GM18499 (cell line): ENCODE measurements around the gene KRT6B.
"Not testable (repeated sequence)": the region's sequence is repeated elsewhere in the genome, so short reads cannot be mapped to it uniquely, and the experiment has no call there.

Experiments used
- ATAC-seq: cut with Tn5 transposase; IDR thresholded peaks from one replicate; pipeline ENCODE4 v1.9.1; 2021; ENCODE audit warnings: moderate number of reproducible peaks; ENCODE audit not compliant: insufficient read depth, unreplicated experiment

KRT6B gene

DNA sequence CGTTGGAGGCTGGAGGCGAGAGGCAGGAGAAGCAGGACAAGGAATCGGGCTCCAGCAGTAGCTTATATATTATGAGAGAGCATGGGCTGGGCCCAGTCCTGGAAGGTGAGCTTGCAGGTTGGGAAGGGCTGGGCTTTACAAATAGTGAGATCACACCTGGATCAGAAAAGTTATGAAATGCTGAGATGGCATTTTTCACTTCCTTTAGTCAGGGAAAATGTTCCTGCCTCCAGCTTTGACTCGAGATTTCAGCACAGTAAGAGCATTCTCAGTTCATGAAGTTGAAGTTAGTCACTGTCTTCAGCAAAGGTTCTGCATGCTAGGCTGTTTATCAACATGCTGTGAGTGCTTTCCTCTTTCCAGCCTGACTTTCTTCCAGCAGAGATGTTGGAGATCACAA, 21.8 kb upstream of the KRT6B start, which contains the start of gene KRT6C:
KRT6C (minus strand) TSS at position 38 of the 400 bp plus-strand sequence. CDS start 68 bp downstream, outside the sequence.
- ATAC-seq, result no peak

DNA sequence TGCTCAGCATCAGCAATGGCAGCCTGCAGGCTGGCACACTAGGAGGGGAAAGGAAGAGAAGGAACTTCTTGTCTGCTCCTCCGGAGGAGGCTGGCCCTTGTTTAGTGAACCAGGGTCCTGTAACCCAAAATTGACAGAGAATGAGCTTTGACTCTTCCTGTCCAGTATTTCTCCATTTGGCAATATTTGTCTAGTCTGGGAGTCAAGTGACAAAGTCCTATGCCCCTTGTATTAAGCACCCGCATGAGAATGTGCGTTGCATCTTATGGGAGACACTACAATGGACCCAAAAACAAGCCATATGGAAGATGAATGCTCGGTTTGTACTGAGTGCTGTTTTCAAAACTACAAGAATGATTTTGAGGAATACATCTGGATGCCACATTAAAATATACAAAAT, 17.9 kb upstream of the KRT6B start:
- no peak for ATAC-seq

GRCh38 chr12:52464897-52465296, 13.0 kb upstream of the KRT6B start:
- ATAC-seq, result no peak

- no peak for ATAC-seq
Measured at GRCh38 chr12:52461693-52462092, 9.7 kb upstream of the KRT6B start.

DNA sequence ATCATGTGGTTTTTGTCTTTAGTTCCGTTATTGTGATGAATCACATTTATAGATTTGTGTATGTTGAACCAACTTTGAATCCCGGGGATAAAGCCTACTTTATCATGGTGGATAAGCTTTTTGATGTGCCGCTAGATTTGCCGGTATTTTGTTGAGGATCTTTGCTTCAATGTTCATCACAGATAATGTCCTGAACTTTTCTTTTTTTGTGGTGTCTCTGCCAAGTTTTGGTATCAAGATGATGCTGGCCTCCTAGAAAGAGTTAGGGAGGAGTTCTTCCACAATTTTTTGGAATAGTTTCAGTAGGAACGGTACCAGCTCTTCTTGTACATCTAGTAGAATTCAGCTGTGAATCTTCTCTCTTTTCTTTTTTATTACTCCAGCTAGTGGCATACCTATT, 6.9 kb upstream of the KRT6B start:
- no peak for ATAC-seq

DNA sequence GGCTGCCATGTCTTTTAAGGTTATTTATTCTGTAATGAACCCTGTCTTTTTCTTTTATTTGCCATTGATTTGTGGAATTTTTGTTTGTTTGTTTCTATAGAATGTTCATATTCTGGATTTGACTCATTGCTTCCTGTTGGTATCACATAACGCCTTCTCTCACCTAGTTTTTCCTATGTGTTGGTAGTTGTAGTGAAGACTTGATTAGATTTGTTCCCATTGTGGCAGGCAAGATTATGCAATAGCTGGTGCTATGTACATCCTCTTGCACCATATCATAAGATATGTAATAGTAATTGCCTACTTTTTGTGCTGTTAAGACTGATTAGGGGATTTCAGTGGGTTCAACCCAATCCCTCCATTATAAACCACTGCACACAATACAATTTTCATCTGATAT, 3.9 kb upstream of the KRT6B start:
- ATAC-seq, result no peak

GRCh38 chr12:52454411-52455201, 2.7 kb upstream of the KRT6B start:
- no peak for ATAC-seq

GRCh38 chr12:52448228-52448627, 3.7 kb downstream of the KRT6B start:
- ATAC-seq, result no peak

GRCh38 chr12:52447196-52447595, 4.8 kb downstream of the KRT6B start:
- not testable (repeated sequence) for ATAC-seq

DNA sequence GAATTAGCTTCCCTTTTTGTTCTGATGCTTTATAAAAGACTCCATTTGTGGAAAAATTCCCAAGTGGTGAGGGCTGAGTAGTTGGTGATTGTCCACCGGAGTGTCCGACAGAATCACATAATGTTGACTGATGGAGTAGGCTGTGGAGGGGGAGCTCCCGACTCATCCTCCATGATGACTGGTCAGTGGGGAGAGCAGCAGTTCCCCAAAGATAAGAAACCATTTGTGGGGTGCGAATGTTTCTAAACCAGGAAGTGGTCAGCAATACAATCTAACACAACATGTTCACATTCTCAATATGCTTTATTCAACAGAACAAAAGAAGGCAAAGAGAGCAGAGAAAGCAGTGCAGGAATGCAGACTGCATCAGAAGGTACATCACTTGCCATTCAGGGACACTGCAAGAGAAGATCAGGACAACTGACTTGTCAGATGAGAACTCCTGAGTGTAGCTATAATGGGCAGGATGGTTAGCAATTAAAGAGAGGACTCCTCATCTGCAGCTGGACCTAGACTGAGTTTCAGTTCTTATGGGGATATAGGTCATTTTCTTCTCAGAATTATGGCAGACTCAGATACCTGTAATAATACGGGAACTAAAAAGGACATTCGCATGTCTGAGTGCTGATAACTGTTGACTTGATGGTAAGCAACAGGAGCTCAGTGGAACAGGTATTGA, 5.4 kb downstream of the KRT6B start:
- no peak for ATAC-seq

DNA sequence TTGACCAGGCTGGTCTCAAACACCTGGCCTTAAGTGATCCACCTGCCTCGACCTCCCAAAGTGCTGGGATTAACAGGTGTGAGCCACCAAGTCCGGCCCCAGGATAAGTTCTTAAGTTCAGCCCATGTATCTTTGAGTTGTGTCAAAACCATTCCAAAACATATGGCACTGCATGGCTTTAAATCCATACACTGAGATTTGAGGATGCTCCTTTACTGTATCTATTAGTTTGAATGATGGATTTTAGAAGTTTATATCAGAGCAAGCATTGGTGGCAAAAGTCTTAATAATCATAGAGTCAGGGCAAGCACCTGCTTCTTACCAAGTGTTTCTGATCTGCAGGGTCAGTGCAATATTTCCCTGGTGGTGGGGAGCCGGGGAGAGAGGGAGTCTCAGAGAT, 6.1 kb downstream of the KRT6B start:
- no peak for ATAC-seq

GRCh38 chr12:52444647-52445595, 7.0 kb downstream of the KRT6B start:
- no peak for ATAC-seq

DNA sequence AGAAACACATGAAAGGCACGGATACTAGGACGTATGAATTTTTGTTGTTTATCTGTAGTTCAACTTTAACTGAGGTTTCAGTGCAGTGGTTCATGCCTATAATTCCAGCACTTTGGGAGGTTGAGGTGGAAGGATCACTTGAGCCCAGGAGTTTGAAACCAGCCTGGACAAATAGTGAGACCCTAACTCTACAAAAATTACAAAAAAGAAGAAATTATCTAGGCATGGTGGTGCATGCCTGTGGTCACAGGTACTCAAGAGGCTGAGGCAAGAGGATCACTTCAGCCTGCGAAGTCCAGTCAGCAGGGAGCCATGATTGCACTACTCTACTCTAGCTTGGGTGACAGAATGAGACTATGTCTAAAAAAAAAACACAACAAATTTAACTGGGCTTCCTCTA, 8.0 kb downstream of the KRT6B start:
- no peak for ATAC-seq

- ATAC-seq, result no peak
Measured at GRCh38 chr12:52442600-52443061, 9.3 kb downstream of the KRT6B start.

DNA sequence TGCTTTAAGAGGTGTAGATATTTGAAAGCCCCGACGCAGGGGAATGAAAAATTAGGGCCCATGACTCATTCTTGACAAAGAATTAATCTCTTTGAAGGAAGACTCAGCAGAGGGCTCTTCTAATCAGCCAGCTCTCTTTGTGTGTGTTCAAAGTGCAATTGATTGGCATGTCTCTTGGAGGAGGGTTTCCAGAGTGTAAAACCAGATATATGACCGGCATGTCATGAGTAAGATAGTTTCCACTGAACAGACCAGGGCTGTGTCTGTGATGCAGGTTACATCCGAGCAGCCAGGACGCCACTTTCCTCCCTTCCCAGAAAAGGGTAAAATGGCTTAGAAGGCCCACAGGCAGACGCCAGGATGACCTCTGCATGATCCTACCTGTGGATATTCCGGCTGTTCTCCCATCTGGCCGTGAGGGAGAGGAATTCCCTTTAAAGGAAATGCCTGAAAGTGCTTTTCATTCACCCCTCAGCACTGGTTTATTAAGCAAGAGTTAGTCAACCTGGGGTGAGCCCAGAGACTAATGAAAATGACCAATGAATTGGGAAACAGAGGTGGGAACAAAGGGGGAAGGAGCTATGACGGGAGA, 10.5 kb downstream of the KRT6B start:
- ATAC-seq, result no peak

- ATAC-seq, result no peak
Measured at GRCh38 chr12:52440821-52441319, 11.1 kb downstream of the KRT6B start.

DNA sequence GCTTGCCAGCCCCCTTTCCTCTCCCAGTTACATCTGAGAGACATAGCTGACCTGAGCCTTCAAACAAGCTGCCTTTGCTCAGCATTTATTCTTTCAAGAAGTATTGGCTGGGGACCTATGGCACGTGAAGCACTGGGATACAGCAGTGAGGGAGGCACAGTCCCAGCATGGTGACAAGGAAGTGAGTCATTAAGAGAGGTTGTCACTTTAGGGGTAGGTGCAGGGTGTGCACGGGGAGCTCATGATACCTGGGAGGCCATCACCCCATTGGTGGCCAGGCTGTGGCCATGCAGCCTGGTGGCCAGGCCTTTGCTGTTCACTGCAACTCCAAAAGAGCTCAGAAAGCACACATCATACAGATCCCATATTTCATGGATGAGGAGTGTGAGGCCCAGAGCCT, 12.1 kb downstream of the KRT6B start:
- no peak for ATAC-seq

DNA sequence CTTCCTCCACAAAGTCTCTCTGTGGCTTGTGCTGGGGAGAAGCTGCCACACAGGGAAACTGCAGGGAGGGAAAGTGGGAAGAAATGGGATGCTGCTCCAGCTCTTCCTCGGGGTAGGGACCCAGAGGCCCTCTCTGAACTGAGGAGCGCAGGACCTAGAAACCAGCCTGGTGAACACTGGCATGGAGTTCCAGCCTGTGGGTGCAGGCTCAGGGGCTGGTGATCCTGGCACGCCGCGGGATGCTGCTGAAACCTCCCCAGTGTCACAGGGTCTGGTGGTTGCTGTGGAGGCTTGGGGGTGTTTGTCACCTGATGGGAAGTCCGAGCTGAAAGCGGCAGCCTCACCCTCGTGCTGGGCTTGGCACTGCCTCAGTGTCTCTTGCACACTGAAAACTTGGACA, 12.5 kb downstream of the KRT6B start:
- no peak for ATAC-seq

DNA sequence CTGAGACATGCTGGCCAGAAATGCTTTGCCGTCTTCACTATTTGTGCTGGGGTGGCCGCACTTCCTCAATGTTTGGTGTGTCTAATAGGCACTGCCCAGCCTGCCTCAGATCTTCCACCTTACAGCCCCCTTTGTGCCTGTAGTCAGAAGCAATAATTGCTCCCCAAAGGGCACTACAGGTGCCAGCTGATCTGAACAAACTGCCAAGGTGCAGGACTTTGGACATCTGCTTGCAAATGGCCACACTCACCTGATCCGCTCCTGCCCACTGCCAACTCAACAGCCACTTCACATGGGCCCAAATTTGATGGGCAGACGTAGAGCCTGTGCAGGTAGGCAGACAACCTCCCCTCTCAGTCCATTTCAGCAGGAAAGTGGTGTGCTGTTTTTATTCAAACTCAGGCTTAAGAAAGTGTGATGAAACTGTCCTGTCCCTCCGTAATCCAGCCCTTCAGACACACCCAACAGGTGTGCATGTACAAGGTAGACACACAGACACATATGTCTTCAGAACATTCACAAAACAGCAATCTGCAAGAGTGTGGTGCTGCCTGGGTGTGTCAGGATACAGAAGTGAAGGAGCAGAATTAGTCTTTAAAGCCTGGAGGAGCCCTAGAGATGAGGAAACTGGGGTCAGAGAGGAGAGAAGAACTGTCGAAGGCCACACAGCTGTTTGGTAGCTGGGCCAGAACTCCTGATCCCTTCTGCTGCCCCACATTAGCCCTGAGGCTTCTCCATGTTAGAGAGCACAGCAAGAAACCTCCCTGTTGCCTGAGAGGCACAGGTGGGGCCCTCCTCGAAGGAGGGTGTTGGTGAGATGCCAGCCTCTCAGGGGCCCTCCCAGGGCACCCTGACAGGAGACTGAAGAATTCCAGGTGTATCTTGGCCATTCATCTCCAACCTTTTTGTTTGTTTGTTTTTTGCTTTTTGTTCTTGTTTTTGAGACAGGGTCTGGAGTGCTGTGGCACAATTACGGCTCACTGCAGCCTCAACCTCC, 13.3 kb downstream of the KRT6B start:
- ATAC-seq, result no peak
